Measurements from ENCODE around the gene GBP5. TPM values are rescaled to one million over a fixed set of nuclear protein-coding genes. Genes with fewer than 3 reads are reported as not detected.
"Not testable (repeated sequence)": the region's sequence is repeated elsewhere in the genome, so short reads cannot be mapped to it uniquely, and the experiment has no call there.

GBP5 gene
- total RNA-seq, 2 donors from 2014 or later, result 135 to 157 TPM

DNA sequence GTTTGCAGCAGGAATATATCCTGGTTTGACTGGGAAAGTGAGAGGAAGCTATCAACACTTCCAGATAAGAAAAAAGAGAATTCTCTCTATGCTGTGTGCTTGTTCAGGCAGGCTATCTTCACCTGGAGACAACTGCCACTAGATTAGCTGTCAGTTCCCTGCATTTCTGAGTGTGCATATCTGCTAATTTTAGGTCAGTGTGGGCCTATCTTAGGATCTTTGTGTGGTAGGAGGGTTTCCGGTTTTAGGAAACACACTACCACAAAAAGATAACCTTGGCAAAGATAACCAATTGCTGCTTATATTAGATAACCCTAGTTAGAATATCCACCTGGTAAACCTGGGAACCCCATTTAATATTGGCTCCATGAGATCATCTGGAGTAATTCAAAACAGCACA is 22.5 kb upstream of the GBP5 start:
- H3K4me3 Mint-ChIP-seq, result peak overlapping the region; percentile 47
- ATAC-seq (replicated peaks), result peak; percentile 17
- H3K27ac Mint-ChIP-seq, result no peak overlapping the region

DNA sequence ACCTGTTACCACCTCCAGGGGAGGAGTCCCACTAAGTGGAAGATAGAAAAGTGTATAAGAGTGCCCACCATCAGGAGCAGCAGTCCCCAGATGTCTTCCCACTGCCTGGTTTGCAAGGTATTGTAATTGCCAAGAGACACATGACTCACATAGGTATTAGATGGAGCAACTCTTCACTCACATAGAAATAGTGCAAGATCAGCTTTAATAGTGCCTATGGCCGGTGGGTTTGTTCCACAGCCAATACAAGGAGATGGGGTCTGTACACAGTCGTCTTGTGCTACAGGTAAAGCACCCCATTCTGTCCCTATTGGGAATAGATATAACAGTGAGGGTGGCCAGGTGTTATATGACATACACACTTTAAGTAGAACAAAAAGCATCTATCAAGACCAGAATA is 18.6 kb upstream of the GBP5 start:
- H3K4me3 Mint-ChIP-seq, result no peak overlapping the region
- H3K4me1 Mint-ChIP-seq, result peaks cover 45% of the 10 kb centered on the region
- no peaks in the 10 kb centered on the region for H3K27me3 Mint-ChIP-seq
- peaks cover 12% of the 10 kb centered on the region for H3K9me3 Mint-ChIP-seq
- no peaks in the 10 kb centered on the region for H3K36me3 Mint-ChIP-seq (ENCODE audit: low read depth)
- ATAC-seq (replicated peaks), result no peak
- H3K27ac Mint-ChIP-seq, result no peak overlapping the region

More for the DNA sequence above, 22.5 kb upstream of the GBP5 start:
- Mint-ChIP-seq H3K27me3 (no peaks in the 10 kb centered on the region), H3K4me1 (peaks cover 31% of the 10 kb centered on the region), H3K36me3 (ENCODE audit: low read depth) (no peaks in the 10 kb centered on the region), H3K9me3 (peaks cover 8% of the 10 kb centered on the region)

- H3K27me3 Mint-ChIP-seq, result no peaks in the 10 kb centered on the region
- H3K27ac Mint-ChIP-seq, result peak overlapping the region; percentile 86
- peak; percentile 54 for ATAC-seq (replicated peaks)
- peaks cover 11% of the 10 kb centered on the region for H3K9me3 Mint-ChIP-seq
- H3K36me3 Mint-ChIP-seq (ENCODE audit: low read depth), result no peaks in the 10 kb centered on the region
- H3K4me3 Mint-ChIP-seq, result peak overlapping the region; percentile 79
- peaks cover 54% of the 10 kb centered on the region for H3K4me1 Mint-ChIP-seq
Measured at GRCh38 chr1:89288051-89288340, 15.3 kb upstream of the GBP5 start.

DNA sequence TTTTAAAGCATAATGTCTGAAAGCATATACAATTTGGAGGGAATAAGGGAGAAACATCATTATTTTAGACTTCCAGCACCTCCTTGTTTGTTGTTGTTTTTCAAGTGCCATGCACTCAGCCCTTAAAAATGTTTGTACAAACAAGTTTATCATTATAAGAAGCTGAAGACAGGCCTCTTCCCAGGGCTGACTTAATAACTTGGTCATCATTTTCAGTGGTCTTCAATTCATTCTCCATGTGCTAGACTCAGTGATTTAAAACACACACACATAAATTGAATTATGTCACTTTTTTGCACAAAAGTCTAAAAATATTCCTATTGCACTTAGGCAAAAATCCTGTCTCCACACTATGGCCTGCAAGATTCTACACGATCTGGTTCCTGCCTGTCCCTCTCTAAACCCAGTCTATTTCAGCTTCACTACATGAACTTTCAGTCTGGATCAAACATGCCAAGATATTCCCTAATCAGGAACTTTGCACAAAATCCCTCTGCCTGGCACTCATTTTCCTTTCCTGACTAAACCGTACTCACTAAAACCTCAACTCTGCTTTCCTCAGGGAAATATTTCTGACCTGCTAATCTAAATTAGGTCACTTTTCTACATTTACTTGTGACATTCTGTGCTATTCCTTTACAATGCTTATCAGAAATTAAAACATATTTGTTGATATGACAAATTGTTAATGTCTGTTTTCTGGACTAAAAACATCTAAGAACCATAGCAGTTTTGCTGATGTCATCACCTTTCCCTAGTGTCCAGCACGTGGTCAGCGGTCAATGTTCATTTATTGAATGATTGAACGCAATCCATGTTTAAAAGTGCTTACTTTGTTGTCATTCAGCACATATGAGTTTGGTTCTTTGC is 14.8 kb upstream of the GBP5 start:
- H3K4me3 Mint-ChIP-seq, result peak overlapping the region; percentile 79
- peaks cover 5% of the 10 kb centered on the region for H3K9me3 Mint-ChIP-seq
- no peaks in the 10 kb centered on the region for H3K27me3 Mint-ChIP-seq
- ATAC-seq (replicated peaks), result peak; percentile 25
- H3K27ac Mint-ChIP-seq, result peak overlapping the region; percentile 86
- H3K36me3 Mint-ChIP-seq (ENCODE audit: low read depth), result no peaks in the 10 kb centered on the region
- H3K4me1 Mint-ChIP-seq, result peaks cover 54% of the 10 kb centered on the region

GRCh38 chr1:89286549-89287180 is 14.0 kb upstream of the GBP5 start:
- Mint-ChIP-seq H3K27ac (peak overlapping the region; percentile 86), H3K36me3 (ENCODE audit: low read depth) (no peaks in the 10 kb centered on the region), H3K27me3 (no peaks in the 10 kb centered on the region), H3K9me3 (peaks cover 7% of the 10 kb centered on the region), H3K4me3 (peak overlapping the region; percentile 79), H3K4me1 (peaks cover 61% of the 10 kb centered on the region)
- peak; percentile 74 for ATAC-seq (replicated peaks)

GRCh38 chr1:89285745-89286380 is 13.2 kb upstream of the GBP5 start:
- peaks cover 69% of the 10 kb centered on the region for H3K4me1 Mint-ChIP-seq
- peak overlapping the region; percentile 86 for H3K27ac Mint-ChIP-seq
- H3K36me3 Mint-ChIP-seq (ENCODE audit: low read depth), result no peaks in the 10 kb centered on the region
- H3K4me3 Mint-ChIP-seq, result peak overlapping the region; percentile 79
- peaks cover 12% of the 10 kb centered on the region for H3K9me3 Mint-ChIP-seq
- H3K27me3 Mint-ChIP-seq, result no peaks in the 10 kb centered on the region
- ATAC-seq (replicated peaks), result peak; percentile 49

DNA sequence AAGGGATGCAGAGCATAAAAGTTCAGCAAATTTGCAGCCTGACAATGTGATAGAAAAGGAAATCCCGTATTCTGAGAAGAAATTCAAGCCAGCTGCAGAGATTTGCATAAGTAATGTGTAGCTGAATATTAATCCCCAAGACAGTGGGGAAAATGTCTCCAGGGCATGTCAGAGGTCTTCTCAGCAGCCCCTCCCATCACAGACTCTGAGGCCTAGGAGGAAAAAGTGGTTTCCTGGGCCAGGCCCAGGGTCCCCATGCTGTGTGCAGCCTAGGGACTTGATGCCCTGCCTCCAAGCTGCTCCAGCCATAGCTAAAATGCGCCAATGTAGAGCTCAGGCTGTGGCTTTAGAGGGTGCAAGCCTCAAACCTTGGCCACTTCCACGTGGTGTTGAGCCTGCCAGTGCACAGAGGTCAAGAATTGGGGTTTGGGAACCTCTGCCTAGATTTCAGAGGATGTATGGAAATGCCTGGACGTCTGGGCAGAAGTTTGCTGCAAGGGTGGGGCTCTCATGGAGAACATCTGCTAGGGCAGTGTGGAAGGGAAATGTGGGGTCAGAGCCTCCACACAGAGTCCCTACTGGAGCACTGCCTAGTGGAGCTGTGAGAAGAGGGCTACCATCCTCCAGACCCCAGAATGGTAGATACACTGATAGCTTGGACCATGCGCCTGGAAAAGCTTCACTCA is 11.6 kb upstream of the GBP5 start:
- H3K4me3 Mint-ChIP-seq; ATAC-seq (replicated peaks); H3K27me3 Mint-ChIP-seq; H3K36me3 Mint-ChIP-seq (ENCODE audit: low read depth); H3K27ac Mint-ChIP-seq: not testable (repeated sequence)
- H3K4me1 Mint-ChIP-seq, result peaks cover 78% of the 10 kb centered on the region
- H3K9me3 Mint-ChIP-seq, result peaks cover 12% of the 10 kb centered on the region

DNA sequence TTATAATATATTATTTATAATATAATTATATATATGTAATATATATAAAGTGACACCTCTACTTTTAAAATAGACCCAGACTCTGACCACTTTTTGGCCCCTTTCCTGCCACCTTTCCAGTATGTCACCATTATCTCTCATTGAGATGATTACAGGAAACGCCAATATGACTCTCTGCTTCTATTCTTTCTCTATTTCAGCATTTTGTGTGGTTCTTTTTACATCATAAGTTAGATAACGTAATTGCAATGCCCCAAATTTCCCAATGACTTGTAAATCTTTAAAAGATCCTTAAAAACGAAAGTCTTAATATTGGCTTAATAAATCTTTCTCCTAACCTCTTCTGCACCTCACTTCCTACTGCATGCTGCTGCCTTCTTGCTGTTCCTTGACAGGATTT is 8.1 kb upstream of the GBP5 start:
- peaks cover 8% of the 10 kb centered on the region for H3K9me3 Mint-ChIP-seq
- peaks cover 62% of the 10 kb centered on the region for H3K4me1 Mint-ChIP-seq
- no peak for ATAC-seq (replicated peaks)
- no peaks in the 10 kb centered on the region for H3K36me3 Mint-ChIP-seq (ENCODE audit: low read depth)
- peak overlapping the region; percentile 83 for H3K4me3 Mint-ChIP-seq
- H3K27me3 Mint-ChIP-seq, result no peaks in the 10 kb centered on the region
- H3K27ac Mint-ChIP-seq, result peak overlapping the region; percentile 16

- H3K4me1 Mint-ChIP-seq, result peaks cover 59% of the 10 kb centered on the region
Measured at GRCh38 chr1:89279011-89279466, 6.4 kb upstream of the GBP5 start.

DNA sequence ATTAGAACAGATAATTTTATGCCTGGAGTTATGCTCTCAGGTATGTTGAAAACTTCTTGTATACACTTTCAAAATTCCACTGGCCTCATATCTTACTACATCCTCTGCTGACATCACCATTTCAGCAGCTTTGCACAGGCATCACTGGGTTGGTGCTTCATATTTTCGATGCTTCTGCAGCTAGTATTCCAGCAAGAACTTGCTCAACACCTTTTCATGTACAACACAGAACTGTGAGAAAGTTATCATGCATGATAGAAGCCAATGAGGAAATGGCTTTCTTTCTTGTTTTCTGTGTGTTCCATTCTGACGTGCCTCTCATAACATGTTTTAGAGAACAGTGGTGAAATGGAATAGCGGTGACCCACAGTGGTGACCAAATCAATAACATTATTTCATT is 5.1 kb upstream of the GBP5 start:
- Mint-ChIP-seq H3K27me3 (no peaks in the 10 kb centered on the region), H3K4me3 (peak overlapping the region; percentile 83), H3K36me3 (ENCODE audit: low read depth) (peaks cover 5% of the 10 kb centered on the region), H3K9me3 (peaks cover 11% of the 10 kb centered on the region), H3K4me1 (peaks cover 56% of the 10 kb centered on the region), H3K27ac (peak overlapping the region; percentile 95)
- ATAC-seq (replicated peaks), result peak; percentile 11

More at GRCh38 chr1:89279011-89279466, 6.4 kb upstream of the GBP5 start:
- Mint-ChIP-seq H3K9me3 (peaks cover 8% of the 10 kb centered on the region), H3K4me3 (peak overlapping the region; percentile 83), H3K27ac (peak overlapping the region; percentile 95), H3K36me3 (ENCODE audit: low read depth) (no peaks in the 10 kb centered on the region), H3K27me3 (no peaks in the 10 kb centered on the region)
- ATAC-seq (replicated peaks), result peak; percentile 61

DNA sequence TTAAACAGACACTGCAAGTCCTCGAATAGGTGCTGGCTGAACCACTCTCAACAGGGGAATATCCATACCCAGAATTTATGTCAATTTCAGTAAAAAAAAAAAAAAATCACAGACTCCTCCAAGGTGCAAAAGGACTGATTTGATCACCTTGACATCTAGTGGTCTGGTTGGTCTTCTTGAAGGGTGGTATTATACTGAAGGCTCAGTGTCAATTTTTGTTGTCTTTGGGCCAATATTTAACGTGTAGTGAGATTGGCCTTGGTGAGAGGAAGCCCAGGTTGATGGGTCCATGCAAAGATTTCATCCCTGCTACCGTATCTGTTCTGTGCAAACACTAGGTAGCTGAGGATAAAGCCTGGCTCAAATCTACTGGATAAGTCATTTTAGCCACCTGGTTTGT is 4.0 kb upstream of the GBP5 start:
- H3K4me3 Mint-ChIP-seq, result peak overlapping the region; percentile 10
- peaks cover 12% of the 10 kb centered on the region for H3K9me3 Mint-ChIP-seq
- no peak for ATAC-seq (replicated peaks)
- peaks cover 53% of the 10 kb centered on the region for H3K4me1 Mint-ChIP-seq
- H3K27me3 Mint-ChIP-seq, result no peaks in the 10 kb centered on the region
- no peak overlapping the region for H3K27ac Mint-ChIP-seq
- H3K36me3 Mint-ChIP-seq (ENCODE audit: low read depth), result peaks cover 15% of the 10 kb centered on the region

DNA sequence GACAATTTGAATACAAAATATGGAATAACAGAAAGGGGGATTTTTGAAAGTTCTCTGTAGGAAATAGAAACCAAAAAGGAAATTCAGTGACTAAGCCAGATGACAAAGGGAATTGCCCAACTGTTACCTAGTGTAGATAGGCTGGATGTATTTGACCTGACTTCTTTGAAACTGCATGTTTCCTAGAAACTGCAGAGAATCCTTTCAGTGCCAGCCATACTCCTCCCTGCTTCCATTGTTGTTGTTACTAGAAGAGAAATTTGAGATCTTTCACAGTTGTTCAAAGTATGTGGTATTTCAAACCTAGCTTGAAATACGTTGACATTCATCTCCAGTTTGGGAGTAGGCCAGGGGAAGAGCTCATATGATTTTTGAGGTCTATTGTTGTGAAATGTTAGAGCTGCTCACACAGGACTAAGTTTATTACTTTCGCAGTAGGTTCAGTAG is 1.8 kb upstream of the GBP5 start:
- peak; percentile 68 for ATAC-seq (replicated peaks)
- Mint-ChIP-seq H3K9me3 (peaks cover 7% of the 10 kb centered on the region), H3K4me3 (peak overlapping the region; percentile 100), H3K27ac (peak overlapping the region; percentile 86), H3K27me3 (no peaks in the 10 kb centered on the region), H3K36me3 (ENCODE audit: low read depth) (peaks cover 38% of the 10 kb centered on the region), H3K4me1 (peaks cover 39% of the 10 kb centered on the region)

DNA sequence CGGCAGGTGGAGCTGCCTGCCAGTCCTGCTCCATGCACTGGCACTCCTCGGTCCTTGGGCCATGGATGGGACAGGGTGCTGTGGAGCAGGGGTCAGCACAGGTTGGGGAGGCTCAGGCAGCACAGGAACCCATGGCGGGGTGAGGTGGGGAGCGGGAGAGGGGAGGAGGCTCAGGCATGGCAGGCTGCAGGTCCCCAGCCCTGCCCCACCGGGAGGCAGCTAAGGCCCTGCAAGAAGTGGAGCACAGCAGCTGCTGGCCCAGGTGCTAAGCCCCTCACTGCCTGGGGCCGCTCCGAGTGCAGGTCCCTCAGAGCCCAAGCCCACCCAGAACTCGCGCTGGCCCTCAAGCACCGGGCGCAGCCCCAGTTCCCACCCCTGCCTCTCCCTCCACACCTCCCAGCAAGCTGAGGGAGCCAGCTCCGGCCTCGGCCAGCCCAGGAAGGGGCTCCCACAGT is 691 bp upstream of the GBP5 start:
- H3K4me1 Mint-ChIP-seq, result peaks cover 37% of the 10 kb centered on the region
- peaks cover 7% of the 10 kb centered on the region for H3K9me3 Mint-ChIP-seq
- H3K27ac Mint-ChIP-seq, result peak overlapping the region; percentile 98
- peaks cover 49% of the 10 kb centered on the region for H3K36me3 Mint-ChIP-seq (ENCODE audit: low read depth)
- H3K4me3 Mint-ChIP-seq, result peak overlapping the region; percentile 100
- no peak for ATAC-seq (replicated peaks)
- H3K27me3 Mint-ChIP-seq, result no peaks in the 10 kb centered on the region

All from activated T-helper 17 cell treated with anti-CD3 and anti-CD28 coated beads, Interleukin-2, amount 50 U/mL, for 72 hours (primary cell).